Heart right ventricle (tissue), 16 donors: ENCODE measurements around the gene PLCZ1. TPM values are rescaled to one million over a fixed set of nuclear protein-coding genes. Genes with fewer than 3 reads are reported as not detected.

Experiments
- ATAC-seq, 8 donors: fragments of 200-7000 bp; cut with Tn5 transposase; one replicate each; pipeline ENCODE4 v1.9.1; 2020; ENCODE audit warnings: mild to moderate bottlenecking in 8 of 8, moderate library complexity in 8 of 8, moderate number of reproducible peaks in 1 of 8
- DNase-seq, 2 donors: peaks; one replicate each; pipeline ENCODE4 v3.0.0-alpha.2; 2020
- H3K27ac ChIP-seq, 10 donors: fragments of 200-600 bp; sonication (generic) in 2 of 10; one replicate each; pipeline versions ENCODE4 v1.5.0 to v1.8.0; 2020 to 2022; ENCODE audit warnings: mild to moderate bottlenecking in 3 of 10
- H3K27me3 ChIP-seq, 7 donors: fragments of 200-600 bp; one replicate each; pipeline ENCODE4 v1.8.0; 2021 to 2022; ENCODE audit warnings: mild to moderate bottlenecking in 2 of 7
- H3K36me3 ChIP-seq, 9 donors: fragments of 200-600 bp; sonication (generic) in 1 of 9; one replicate each; pipeline versions ENCODE4 v1.5.0 to v1.8.0; 2020 to 2022; ENCODE audit warnings: mild to moderate bottlenecking in 2 of 9
- H3K4me1 ChIP-seq, 9 donors: fragments of 200-600 bp; sonication (generic) in 1 of 9; one replicate each; pipeline versions ENCODE4 v1.5.0 to v1.8.0; 2020 to 2022; ENCODE audit warnings: mild to moderate bottlenecking in 4 of 9
- H3K4me3 ChIP-seq, 10 donors: fragments of 200-600 bp; sonication (generic) in 2 of 10; one replicate each; pipeline versions ENCODE4 v1.5.0 to v1.8.0; 2020 to 2022; ENCODE audit warnings: mild to moderate bottlenecking in 7 of 10, moderate library complexity in 2 of 10
- H3K9me3 ChIP-seq, 11 donors: fragments of 200-600 bp in 10 of 11; sonication (generic) in 2 of 11; one replicate each; pipeline versions ENCODE4 v1.5.0 to v1.8.0; 2013 to 2022; ENCODE audit warnings: mild to moderate bottlenecking in 2 of 11, control low read depth in 1 of 11, moderate library complexity in 1 of 11
- CTCF ChIP-seq, 9 donors: fragments of 200-600 bp; sonication (generic) in 2 of 9; IDR thresholded peaks; one replicate each; pipeline versions ENCODE4 v1.5.0 to v1.8.0; 2021 to 2022; ENCODE audit warnings: antibody characterized with exemption in 9 of 9, mild to moderate bottlenecking in 5 of 9, moderate library complexity in 1 of 9
- WGBS, 2 donors: extraction: QIAGEN DNeasy Blood & Tissue Kit; methylation state at CpG; one replicate each; pipeline ENCODE4 v1.1.7; 2013; ENCODE audit warnings: inconsistent platforms in 1 of 2; 5-methylcytosine and 5-hydroxymethylcytosine counted together
- intact Hi-C, 10 donors: fragments of 100-400 bp; cut with DNase I; formaldehyde crosslinking; loops; one replicate each; pipeline versions ENCODE4 v1.11.1 to v1.14.2; 2022
- polyA plus RNA-seq, 2 donors: library from polyadenylated mRNA; stranded (reverse); fragments of 200-250 nt; gene quantifications; one replicate each; pipeline ENCODE4 v1.2.3, GENCODE V29; 2013
- total RNA-seq, 10 donors: library from RNA; stranded (reverse); fragmentation: NEBNext Ultra II Directional in 3 of 10; extraction: Animal tissue kit (Norgen Biotek cat#: 25700) in 3 of 10; gene quantifications; one replicate each; pipeline versions ENCODE4 v1.2.1 to v1.2.4, GENCODE V29; 2021 to 2023
- donor health status: Arrhythmogenic right ventricular cardiomyopathy.
- donor health status: ischemic (EF 13 %, LVEDD 7.1; RV severe dilation, severe dysfunction).
- donor health status: healthy with polysubstance abuse.
- donor health status: DM: no; HTN: yes; CAD: no.
- donor health status: DM: no; HTN: no; CAD: no.
- donor health status: ischemic (EF 25% LVEDD 6.9; RV normal size, moderate dysfunction).
- donor health status: ischemic (EF 25% LVEDD 5.7; RV mildly dilated, moderate dysfunction).
- donor health status: healthy.
- donor health status: DM: yes; HTN: yes; CAD: no.
- donor health status: Ischemic cardiomyopathy.
- donor health status: ischemic (EF 35%, LVEDD 5.7; RV mildly dilated, moderate dysfunction).
- donor health status: nonischemic (EF 11% LVEDD 7.7; RV severe dilation, severe dysfunction).
- donor health status: DM: yes; HTN: yes; CAD: no.
- donor health status: PGD.
- donor health status: ischemic (EF 29% LVEDD 5.4; RV normal size, mild dysfunction).
- donor health status: nonischemic (EF 23%, LVEDD 6.1; RV moderate dilation, normal function).

Gene PLCZ1
- total and polyA plus RNA-seq, 12 donors, result 0.32 to 1.5 (median 0.88) TPM; not detected in 8

DNA sequence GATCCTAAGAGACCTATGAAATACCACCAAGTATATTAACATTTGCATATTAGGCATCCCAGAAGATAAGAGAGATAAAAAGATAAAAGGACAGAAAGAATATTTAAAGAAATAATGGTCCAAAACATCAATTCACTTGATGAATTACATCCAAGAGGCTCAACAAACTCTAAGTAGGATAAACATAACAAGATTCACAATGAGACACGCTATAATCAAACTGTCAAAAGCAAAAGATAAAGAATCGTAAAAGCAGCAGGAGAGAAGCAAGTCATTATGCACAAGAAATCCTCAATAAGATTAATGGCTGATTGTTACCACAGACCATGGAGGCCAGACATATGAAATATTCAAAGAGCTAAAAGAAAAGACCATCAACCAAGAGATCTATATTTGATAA lies 79.6 kb downstream of the PLCZ1 start:
- DNase-seq (no peak), ATAC-seq (no peak)

DNA sequence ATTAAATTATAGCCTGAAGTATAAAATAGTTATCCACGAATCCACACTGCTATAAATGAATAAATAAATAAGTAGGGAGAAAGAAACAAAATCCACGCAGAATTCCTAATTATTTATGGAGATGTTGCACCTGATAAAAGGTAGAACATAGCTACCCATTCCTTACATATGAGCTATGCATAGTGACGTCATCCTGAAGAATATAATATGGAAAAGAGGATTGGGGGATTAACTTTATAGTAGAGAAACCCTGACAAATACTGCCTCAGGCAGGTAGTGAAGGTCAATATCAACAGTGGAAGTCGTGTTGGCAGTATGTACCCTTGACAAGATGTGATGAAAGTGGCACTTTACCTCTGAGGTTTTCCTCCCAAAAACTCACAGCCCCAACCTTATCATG lies 82.5 kb downstream of the PLCZ1 start:
- intact Hi-C loops, result no loop called here
- H3K4me1 ChIP-seq, result no peaks in the 10 kb centered on the region
- peaks cover 0 to 31% (median 4%) of the 10 kb centered on the region in 11 donors for H3K9me3 ChIP-seq
- no peak overlapping the region for H3K27ac ChIP-seq
- ATAC-seq, result no peak
- no peak for TF ChIP-seq CTCF (IDR thresholded peaks at IDR 0.05)
- H3K4me3 ChIP-seq, result no peak overlapping the region
- DNase-seq, result no peak
- no peaks in the 10 kb centered on the region for H3K27me3 ChIP-seq
- H3K36me3 ChIP-seq, result no peaks in the 10 kb centered on the region
- 79 to 85% methylated on average over 4 of the region's 4 CpGs for WGBS, 2 donors

More for the DNA sequence above, 79.6 kb downstream of the PLCZ1 start:
- no peak overlapping the region for H3K27ac ChIP-seq
- intact Hi-C loops, result no loop called here
- H3K9me3 ChIP-seq, result peaks cover 0 to 58% (median 6%) of the 10 kb centered on the region in 11 donors
- H3K36me3 ChIP-seq, result no peaks in the 10 kb centered on the region
- H3K4me3 ChIP-seq, result no peak overlapping the region
- WGBS, 2 donors, result 71 to 74% methylated on average over 2 of the region's 2 CpGs
- H3K27me3 ChIP-seq, result no peaks in the 10 kb centered on the region
- H3K4me1 ChIP-seq, result no peaks in the 10 kb centered on the region
- TF ChIP-seq CTCF (IDR thresholded peaks at IDR 0.05), result no peak

GRCh38 chr12:18653465-18653864 lies 84.3 kb downstream of the PLCZ1 start:
- ATAC-seq, result no peak
- no peak for DNase-seq
- TF ChIP-seq CTCF (IDR thresholded peaks at IDR 0.05), result no peak
- intact Hi-C loops, result no loop called here
- H3K9me3 ChIP-seq, result peaks cover 0 to 17% (median 4%) of the 10 kb centered on the region in 11 donors
- no peaks in the 10 kb centered on the region for H3K27me3 ChIP-seq
- no peak overlapping the region for H3K4me3 ChIP-seq
- no peaks in the 10 kb centered on the region for H3K4me1 ChIP-seq
- no peak overlapping the region for H3K27ac ChIP-seq
- WGBS, 2 donors, result 44 to 49% methylated on average over 1 of the region's 1 CpG
- no peaks in the 10 kb centered on the region for H3K36me3 ChIP-seq

- Histone ChIP-seq H3K4me1 (no peaks in the 10 kb centered on the region), H3K27me3 (no peaks in the 10 kb centered on the region), H3K9me3 (peaks cover 0 to 9% (median 0%) of the 10 kb centered on the region in 11 donors), H3K36me3 (no peaks in the 10 kb centered on the region), H3K4me3 (no peak overlapping the region), H3K27ac (no peak overlapping the region)
- DNase-seq (no peak), ATAC-seq (no peak)
- intact Hi-C loops, result no loop called here
- TF ChIP-seq CTCF (IDR thresholded peaks at IDR 0.05), result no peak
Observed at GRCh38 chr12:18652596-18652995, 85.2 kb downstream of the PLCZ1 start.
